GM23338 (cell line): Measurements from ENCODE around the gene ARHGEF17. TPM values are rescaled to one million over a fixed set of nuclear protein-coding genes. Genes with fewer than 3 reads are reported as not detected.

Experiments
- ATAC-seq: fragments of 200-7000 bp; cut with Tn5 transposase; 3 replicates; pipeline ENCODE4 v1.9.1; 2020
- DNase-seq: peaks from one replicate; pipeline ENCODE4 v3.0.0-alpha.2; 2015; ENCODE audit warnings: low spot score
- H2AFZ ChIP-seq: fragments of 200-600 bp; sonication (generic); 2 replicates; pipeline ENCODE4 v1.8.0; 2016; ENCODE audit warnings: antibody characterized with exemption, mild to moderate bottlenecking, moderate library complexity
- H3F3A ChIP-seq: fragments of 200-600 bp; sonication (generic); replicated peaks from 2 replicates; pipeline ENCODE4 v1.8.0; 2017; ENCODE audit warnings: antibody characterized with exemption, mixed run types, low read depth
- H3K27ac ChIP-seq: fragments of 200-600 bp; sonication (generic); 2 replicates; pipeline ENCODE4 v1.6.1; 2016; ENCODE audit warnings: low read depth
- H3K27me3 ChIP-seq: fragments of 200-600 bp; sonication (generic); 2 replicates; pipeline ENCODE4 v1.8.0; 2016; ENCODE audit warnings: mild to moderate bottlenecking, mixed run types, moderate library complexity; ENCODE audit not compliant: insufficient read depth
- H3K36me3 ChIP-seq: fragments of 200-600 bp; sonication (generic); 2 replicates; pipeline ENCODE4 v1.8.0; 2016; ENCODE audit warnings: mild to moderate bottlenecking; ENCODE audit not compliant: insufficient read depth
- H3K4me1 ChIP-seq: fragments of 200-600 bp; sonication (generic); 2 replicates; pipeline ENCODE4 v1.8.0; 2016; ENCODE audit warnings: mild to moderate bottlenecking, moderate library complexity; ENCODE audit not compliant: insufficient read depth
- H3K4me2 ChIP-seq: fragments of 200-600 bp; sonication (generic); 2 replicates; pipeline ENCODE4 v1.7.1; 2017; ENCODE audit warnings: mixed run types
- H3K4me3 ChIP-seq: fragments of 200-600 bp; sonication (generic); 2 replicates; pipeline ENCODE4 v1.6.1; 2016; ENCODE audit warnings: mixed run types
- H3K79me2 ChIP-seq: fragments of 200-600 bp; sonication (generic); replicated peaks from 2 replicates; pipeline ENCODE4 v1.8.0; 2017; ENCODE audit warnings: mild to moderate bottlenecking; ENCODE audit not compliant: insufficient read depth
- H3K9me2 ChIP-seq: fragments of 200-600 bp; sonication (generic); 2 replicates; pipeline ENCODE4 v1.8.0; 2017; ENCODE audit not compliant: insufficient read depth
- H4K20me1 ChIP-seq: fragments of 200-600 bp; sonication (generic); replicated peaks from 2 replicates; pipeline ENCODE4 v1.8.0; 2017; ENCODE audit warnings: mild to moderate bottlenecking; ENCODE audit not compliant: insufficient read depth
- H3K27ac Mint-ChIP-seq: 2 replicates; pipeline ENCODE4 v1.8.0; 2020; ENCODE audit warnings: inconsistent platforms, mild to moderate bottlenecking, moderate library complexity, mixed read lengths
- H3K27me3 Mint-ChIP-seq: 3 replicates; pipeline ENCODE4 v1.8.0; 2022; ENCODE audit warnings: low read depth, mild to moderate bottlenecking, moderate library complexity, mixed read lengths, inconsistent platforms; ENCODE audit not compliant: insufficient read depth, poor library complexity
- H3K36me3 Mint-ChIP-seq: 3 replicates; pipeline ENCODE4 v1.8.0; 2021; ENCODE audit warnings: low read depth, mild to moderate bottlenecking, inconsistent platforms, moderate library complexity, mixed read lengths
- H3K4me1 Mint-ChIP-seq: 3 replicates; pipeline ENCODE4 v1.8.0; 2020; ENCODE audit warnings: mild to moderate bottlenecking, inconsistent platforms, mixed read lengths
- H3K4me3 Mint-ChIP-seq: 3 replicates; pipeline ENCODE4 v1.8.0; 2021; ENCODE audit warnings: moderate library complexity, mild to moderate bottlenecking, inconsistent platforms, mixed read lengths
- H3K9me3 Mint-ChIP-seq: 3 replicates; pipeline ENCODE4 v1.8.0; 2020; ENCODE audit warnings: moderate library complexity, mild to moderate bottlenecking, inconsistent platforms, mixed read lengths
- EZH2 ChIP-seq: fragments of 200-600 bp; sonication (generic); IDR thresholded peaks from one replicate; pipeline ENCODE4 v1.8.0; 2017; ENCODE audit warnings: antibody characterized with exemption, mild to moderate bottlenecking, low read depth; ENCODE audit not compliant: unreplicated experiment
- EZH2phosphoT487 ChIP-seq: fragments of 200-600 bp; sonication (generic); IDR thresholded peaks from one replicate; pipeline ENCODE4 v1.8.1; 2018; ENCODE audit warnings: antibody characterized with exemption; ENCODE audit not compliant: unreplicated experiment
- POLR2AphosphoS5 ChIP-seq: IDR thresholded peaks from 2 replicates; pipeline ENCODE4 v1.6.1; 2016; ENCODE audit warnings: antibody characterized with exemption, low read depth
- ZNF462 ChIP-seq: fragments of 250-450 bp; sonication (Bioruptor Pico); IDR thresholded peaks from 2 replicates; pipeline ENCODE4 v1.5.0; 2020; ENCODE audit warnings: mild to moderate bottlenecking, moderate library complexity
- polyA plus RNA-seq: library from polyadenylated mRNA; unstranded; fragments of >200 nt; fragmentation: Nextera tagmentation; extraction: Ambion mirVana; gene quantifications from 2 replicates; pipeline ENCODE4 v1.2.1, GENCODE V29; 2016
- total RNA-seq: library from RNA; depleted of rRNA; stranded (reverse); fragments of >200 nt; shearing (Covaris generic); gene quantifications from 2 replicates; pipeline ENCODE4 v1.2.3, GENCODE V29; 2014
- TF ChIP-seq, protein P1 (sequence below), 2 experiments: fragments of 200-600 bp in 1 of 2; sonication (generic) in 1 of 2; conservative IDR thresholded peaks; 2 replicates each; pipeline versions ENCODE4 v1.5.1 to v1.6.1; 2016 to 2017; ENCODE audit warnings: antibody characterized with exemption in 2 of 2, low read depth in 2 of 2, mild to moderate bottlenecking in 2 of 2, moderate library complexity in 1 of 2
- TF ChIP-seq, protein P2 (sequence below): IDR thresholded peaks from 2 replicates; pipeline ENCODE4 v1.6.1; 2016; ENCODE audit warnings: antibody characterized with exemption
- TF ChIP-seq, protein P3 (sequence below): IDR thresholded peaks from one replicate; pipeline ENCODE4 v1.6.1; 2018; ENCODE audit warnings: antibody characterized with exemption; ENCODE audit not compliant: unreplicated experiment

ARHGEF17 gene
- total and polyA plus RNA-seq, 2 experiments from 2014 or later, result 2.9 to 15.0 TPM

DNA sequence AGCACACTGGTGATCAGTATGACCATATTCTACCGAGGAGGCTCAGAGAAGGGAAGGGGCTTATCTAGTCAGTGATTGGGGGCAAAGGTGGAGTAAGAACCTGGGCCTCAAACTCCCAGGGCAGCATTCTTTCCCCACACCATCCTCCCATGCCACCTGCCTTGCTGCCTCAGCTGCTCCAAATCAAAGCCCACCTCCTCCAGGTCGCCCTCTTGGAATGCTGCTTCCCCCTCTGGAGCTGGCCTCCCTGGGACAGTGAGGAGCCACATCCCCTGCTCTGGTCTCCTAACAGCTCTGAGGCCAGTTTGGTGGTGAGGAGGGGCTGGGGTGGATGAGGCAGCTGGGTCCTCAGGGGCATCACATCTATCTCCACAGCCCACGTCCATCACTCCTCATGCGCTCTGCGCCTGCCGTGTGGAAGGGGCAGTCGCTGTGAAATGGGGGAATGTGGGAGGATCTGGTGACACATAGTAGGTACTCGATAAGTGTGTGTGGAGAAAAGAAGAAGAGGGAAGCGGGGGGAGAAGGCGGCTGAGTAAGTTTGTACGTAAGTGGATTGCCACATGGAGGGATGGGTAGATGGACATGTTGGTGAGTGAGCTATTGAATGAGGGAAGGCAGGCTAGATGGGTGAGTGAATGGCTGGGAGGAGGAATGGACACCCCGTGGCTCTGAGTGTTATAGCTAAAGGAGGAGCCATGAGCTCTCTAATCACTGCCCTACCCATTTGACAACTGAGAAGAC, 16.1 kb upstream of the ARHGEF17 start:
- H3K4me1 ChIP-seq, result no peaks in the 10 kb centered on the region; the same call in 1 of the 2 replicates
- no peak overlapping the region for H3K4me2 ChIP-seq
- no peak overlapping the region for H3K4me3 Mint-ChIP-seq
- H3K9me3 Mint-ChIP-seq, result no peaks in the 10 kb centered on the region; the same call in 2 of the 3 replicates
- peaks cover 14% of the 10 kb centered on the region for H3K4me1 Mint-ChIP-seq
- 0 out of 2 replicates have a peak, but pooled peaks cover 4% of the 10 kb centered on the region for H4K20me1 ChIP-seq
- 0 out of 2 replicates have a peak, but pooled peaks cover 2% of the 10 kb centered on the region for H3F3A ChIP-seq
- no peaks in the 10 kb centered on the region for H3K36me3 Mint-ChIP-seq
- H3K9me2 ChIP-seq, result no peaks in the 10 kb centered on the region
- no peak for ATAC-seq
- no peaks in the 10 kb centered on the region for H3K79me2 ChIP-seq
- H3K27me3 ChIP-seq, result peaks cover 5% of the 10 kb centered on the region; the same call in 1 of the 2 replicates
- no peak overlapping the region for H3K4me3 ChIP-seq
- H3K27ac ChIP-seq, result no peak overlapping the region
- no peak for DNase-seq
- H3K27me3 Mint-ChIP-seq, result peaks cover 30% of the 10 kb centered on the region
- TF ChIP-seq POLR2AphosphoS5, result no peak
- TF ChIP-seq, protein P1, sequence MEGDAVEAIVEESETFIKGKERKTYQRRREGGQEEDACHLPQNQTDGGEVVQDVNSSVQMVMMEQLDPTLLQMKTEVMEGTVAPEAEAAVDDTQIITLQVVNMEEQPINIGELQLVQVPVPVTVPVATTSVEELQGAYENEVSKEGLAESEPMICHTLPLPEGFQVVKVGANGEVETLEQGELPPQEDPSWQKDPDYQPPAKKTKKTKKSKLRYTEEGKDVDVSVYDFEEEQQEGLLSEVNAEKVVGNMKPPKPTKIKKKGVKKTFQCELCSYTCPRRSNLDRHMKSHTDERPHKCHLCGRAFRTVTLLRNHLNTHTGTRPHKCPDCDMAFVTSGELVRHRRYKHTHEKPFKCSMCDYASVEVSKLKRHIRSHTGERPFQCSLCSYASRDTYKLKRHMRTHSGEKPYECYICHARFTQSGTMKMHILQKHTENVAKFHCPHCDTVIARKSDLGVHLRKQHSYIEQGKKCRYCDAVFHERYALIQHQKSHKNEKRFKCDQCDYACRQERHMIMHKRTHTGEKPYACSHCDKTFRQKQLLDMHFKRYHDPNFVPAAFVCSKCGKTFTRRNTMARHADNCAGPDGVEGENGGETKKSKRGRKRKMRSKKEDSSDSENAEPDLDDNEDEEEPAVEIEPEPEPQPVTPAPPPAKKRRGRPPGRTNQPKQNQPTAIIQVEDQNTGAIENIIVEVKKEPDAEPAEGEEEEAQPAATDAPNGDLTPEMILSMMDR (conservative IDR thresholded peaks at IDR 0.05; ENCODE audit: low read depth in 2 of 2), result no peak
- no peak for TF ChIP-seq EZH2
- TF ChIP-seq EZH2phosphoT487, result no peak
- H3K27ac Mint-ChIP-seq, result no peak overlapping the region
- H2AFZ ChIP-seq, result no peak overlapping the region
- no peaks in the 10 kb centered on the region for H3K36me3 ChIP-seq

- 0 out of 2 replicates have a peak, but pooled peaks cover 4% of the 10 kb centered on the region for H4K20me1 ChIP-seq
- Mint-ChIP-seq H3K27me3 (peaks cover 33% of the 10 kb centered on the region), H3K9me3 (no peaks in the 10 kb centered on the region; the same call in 2 of the 3 replicates), H3K36me3 (no peaks in the 10 kb centered on the region), H3K4me1 (peaks cover 14% of the 10 kb centered on the region), H3K27ac (no peak overlapping the region), H3K4me3 (no peak overlapping the region)
- DNase-seq, result no peak
- peaks cover 5% of the 10 kb centered on the region; the same call in 1 of the 2 replicates for H3K27me3 ChIP-seq
- no peaks in the 10 kb centered on the region for H3K79me2 ChIP-seq
- no peak for ATAC-seq
- no peak overlapping the region for H3K27ac ChIP-seq
- no peaks in the 10 kb centered on the region; the same call in 1 of the 2 replicates for H3K4me1 ChIP-seq
- no peak overlapping the region for H3K4me2 ChIP-seq
- no peaks in the 10 kb centered on the region for H3K9me2 ChIP-seq
- H3K36me3 ChIP-seq, result no peaks in the 10 kb centered on the region
- H2AFZ ChIP-seq, result no peak overlapping the region
- no peak overlapping the region for H3K4me3 ChIP-seq
- H3F3A ChIP-seq, result 0 out of 2 replicates have a peak, but pooled peaks cover 2% of the 10 kb centered on the region
- TF ChIP-seq, protein P2, sequence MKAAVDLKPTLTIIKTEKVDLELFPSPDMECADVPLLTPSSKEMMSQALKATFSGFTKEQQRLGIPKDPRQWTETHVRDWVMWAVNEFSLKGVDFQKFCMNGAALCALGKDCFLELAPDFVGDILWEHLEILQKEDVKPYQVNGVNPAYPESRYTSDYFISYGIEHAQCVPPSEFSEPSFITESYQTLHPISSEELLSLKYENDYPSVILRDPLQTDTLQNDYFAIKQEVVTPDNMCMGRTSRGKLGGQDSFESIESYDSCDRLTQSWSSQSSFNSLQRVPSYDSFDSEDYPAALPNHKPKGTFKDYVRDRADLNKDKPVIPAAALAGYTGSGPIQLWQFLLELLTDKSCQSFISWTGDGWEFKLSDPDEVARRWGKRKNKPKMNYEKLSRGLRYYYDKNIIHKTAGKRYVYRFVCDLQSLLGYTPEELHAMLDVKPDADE, result no peak
- TF ChIP-seq, protein P3, sequence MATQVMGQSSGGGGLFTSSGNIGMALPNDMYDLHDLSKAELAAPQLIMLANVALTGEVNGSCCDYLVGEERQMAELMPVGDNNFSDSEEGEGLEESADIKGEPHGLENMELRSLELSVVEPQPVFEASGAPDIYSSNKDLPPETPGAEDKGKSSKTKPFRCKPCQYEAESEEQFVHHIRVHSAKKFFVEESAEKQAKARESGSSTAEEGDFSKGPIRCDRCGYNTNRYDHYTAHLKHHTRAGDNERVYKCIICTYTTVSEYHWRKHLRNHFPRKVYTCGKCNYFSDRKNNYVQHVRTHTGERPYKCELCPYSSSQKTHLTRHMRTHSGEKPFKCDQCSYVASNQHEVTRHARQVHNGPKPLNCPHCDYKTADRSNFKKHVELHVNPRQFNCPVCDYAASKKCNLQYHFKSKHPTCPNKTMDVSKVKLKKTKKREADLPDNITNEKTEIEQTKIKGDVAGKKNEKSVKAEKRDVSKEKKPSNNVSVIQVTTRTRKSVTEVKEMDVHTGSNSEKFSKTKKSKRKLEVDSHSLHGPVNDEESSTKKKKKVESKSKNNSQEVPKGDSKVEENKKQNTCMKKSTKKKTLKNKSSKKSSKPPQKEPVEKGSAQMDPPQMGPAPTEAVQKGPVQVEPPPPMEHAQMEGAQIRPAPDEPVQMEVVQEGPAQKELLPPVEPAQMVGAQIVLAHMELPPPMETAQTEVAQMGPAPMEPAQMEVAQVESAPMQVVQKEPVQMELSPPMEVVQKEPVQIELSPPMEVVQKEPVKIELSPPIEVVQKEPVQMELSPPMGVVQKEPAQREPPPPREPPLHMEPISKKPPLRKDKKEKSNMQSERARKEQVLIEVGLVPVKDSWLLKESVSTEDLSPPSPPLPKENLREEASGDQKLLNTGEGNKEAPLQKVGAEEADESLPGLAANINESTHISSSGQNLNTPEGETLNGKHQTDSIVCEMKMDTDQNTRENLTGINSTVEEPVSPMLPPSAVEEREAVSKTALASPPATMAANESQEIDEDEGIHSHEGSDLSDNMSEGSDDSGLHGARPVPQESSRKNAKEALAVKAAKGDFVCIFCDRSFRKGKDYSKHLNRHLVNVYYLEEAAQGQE, result no peak
- TF ChIP-seq EZH2 (no peak), ZNF462 (no peak), EZH2phosphoT487 (no peak)
Observed at GRCh38 chr11:73292525-73292894, 15.6 kb upstream of the ARHGEF17 start.
